ENCODE measurements around the gene RCC2.
"Not testable (repeated sequence)": the region's sequence is repeated elsewhere in the genome, so short reads cannot be mapped to it uniquely, and the experiment has no call there.

RCC2 gene

GRCh38 chr1:17416389-17416788 lies 23.1 kb downstream of the RCC2 start:
- DNase-seq = no peak

GRCh38 chr1:17414022-17414421 lies 25.5 kb downstream of the RCC2 start:
- no peak for DNase-seq

GRCh38 chr1:17412093-17412870 lies 27.2 kb downstream of the RCC2 start:
- DNase-seq = no peak

- no peak for DNase-seq
Observed at GRCh38 chr1:17409391-17409811, 30.1 kb downstream of the RCC2 start.

- DNase-seq = not testable (repeated sequence)
Observed at GRCh38 chr1:17407786-17408514, 31.5 kb downstream of the RCC2 start.

GRCh38 chr1:17406760-17407475 lies 32.6 kb downstream of the RCC2 start:
- not testable (repeated sequence) for DNase-seq

GRCh38 chr1:17405898-17406759 lies 33.3 kb downstream of the RCC2 start:
- peak; percentile 51 for DNase-seq

GRCh38 chr1:17404820-17405219 lies 34.7 kb downstream of the RCC2 start:
- no peak for DNase-seq

- DNase-seq = no peak
Observed at GRCh38 chr1:17404034-17404684, 35.3 kb downstream of the RCC2 start.

- DNase-seq = no peak
Observed at GRCh38 chr1:17403081-17403480, 36.4 kb downstream of the RCC2 start.

GRCh38 chr1:17401841-17402240 lies 37.6 kb downstream of the RCC2 start:
- DNase-seq = no peak

GRCh38 chr1:17400725-17401341 lies 38.6 kb downstream of the RCC2 start:
- no peak for DNase-seq

- no peak for DNase-seq
Observed at GRCh38 chr1:17397910-17398695, 41.4 kb downstream of the RCC2 start.

- DNase-seq = no peak
Observed at GRCh38 chr1:17393230-17393629, 46.2 kb downstream of the RCC2 start.

- no peak for DNase-seq
Observed at GRCh38 chr1:17392199-17392740, 47.2 kb downstream of the RCC2 start.

- DNase-seq = no peak
Observed at GRCh38 chr1:17381161-17381560, 58.3 kb downstream of the RCC2 start.

- DNase-seq = no peak
Observed at GRCh38 chr1:17377325-17377953, 62.0 kb downstream of the RCC2 start.

- DNase-seq = no peak
Observed at GRCh38 chr1:17375651-17376050, 63.8 kb downstream of the RCC2 start.

GRCh38 chr1:17372955-17373354 lies 66.5 kb downstream of the RCC2 start:
- DNase-seq = no peak

- no peak for DNase-seq
Observed at GRCh38 chr1:17371896-17372295, 67.6 kb downstream of the RCC2 start, which contains the start of gene PADI6. TSS of gene PADI6 (plus strand) at chr1:17372196. CDS start at chr1:17372246, 50 bp downstream.

Data from CD4-positive, alpha-beta T cell treated with Interleukin-6 for 4 hours (primary cell).